H1 (cell line): ENCODE measurements around the gene SLC25A39. TPM values are rescaled to one million over a fixed set of nuclear protein-coding genes. Genes with fewer than 3 reads are reported as not detected.

ENCODE experiments used
- CTCF ChIA-PET: fragments of 300-600 bp; sonication (Branson Sonifier 250); formaldehyde crosslinking; loops from one replicate; lab custom pipeline; 2021; ENCODE audit not compliant: partially characterized antibody; lab: Charles Lee
- POLR2A ChIA-PET: fragments of 300-600 bp; sonication (Branson Sonifier 250); formaldehyde crosslinking; loops from one replicate; lab custom pipeline; 2021; ENCODE audit warnings: inconsistent platforms; ENCODE audit not compliant: partially characterized antibody; lab: Charles Lee
- DNase-seq, 2 experiments: peaks; one replicate each; pipeline versions ENCODE4 v3.0.0 to v3.0.0-alpha.2; 2010 to 2022; ENCODE audit warnings: low spot score in 2 of 2, low read depth in 1 of 2, mixed read lengths in 1 of 2
- FAIRE-seq: peaks from 2 replicates; lab custom pipeline; 2011; peaks lifted over from hg19 to GRCh38; lab: Jason Lieb, UNC
- H2AFZ ChIP-seq: 2 replicates; pipeline ENCODE4 v1.8.1; 2012; ENCODE audit warnings: low read length, inconsistent platforms
- H2AK5ac ChIP-seq: 2 replicates; pipeline ENCODE4 v1.6.1; 2013; ENCODE audit warnings: low read depth, low read length
- H2BK120ac ChIP-seq: replicated peaks from 2 replicates; pipeline ENCODE3; 2013; ENCODE audit warnings: low read depth, low read length, inconsistent platforms
- H2BK12ac ChIP-seq: 2 replicates; pipeline ENCODE4 v1.6.1; 2013; ENCODE audit warnings: low read depth, low read length
- H2BK15ac ChIP-seq: 2 replicates; pipeline ENCODE4 v1.6.1; 2013; ENCODE audit warnings: low read length
- H2BK20ac ChIP-seq: 2 replicates; pipeline ENCODE4 v1.6.1; 2013; ENCODE audit warnings: low read length
- H2BK5ac ChIP-seq: 2 replicates; pipeline ENCODE4 v1.6.1; 2013; ENCODE audit warnings: low read depth, low read length
- H3K14ac ChIP-seq: 2 replicates; pipeline ENCODE4 v1.6.1; 2013; ENCODE audit warnings: inconsistent platforms; ENCODE audit not compliant: insufficient read length
- H3K18ac ChIP-seq: 2 replicates; pipeline ENCODE4 v1.6.1; 2013; ENCODE audit warnings: low read length; ENCODE audit errors: extremely low read depth
- H3K23ac ChIP-seq: 2 replicates; pipeline ENCODE4 v1.6.1; 2013; ENCODE audit warnings: inconsistent platforms; ENCODE audit not compliant: insufficient read length
- H3K23me2 ChIP-seq: 2 replicates; pipeline ENCODE4 v1.6.1; 2013; ENCODE audit warnings: low read depth, low read length
- H3K27ac ChIP-seq: 2 replicates; pipeline ENCODE4 v1.6.1; 2011; ENCODE audit warnings: low read depth, low read length, inconsistent platforms
- H3K27me3 ChIP-seq, 4 experiments: replicated peaks in 1 of 4; 1 replicate in 1 of 4; 2 replicates in 3 of 4; pipeline versions ENCODE4 v1.6.1 to v1.8.1; 2011 to 2013; ENCODE audit warnings: low read length in 3 of 4, mild to moderate bottlenecking in 3 of 4, inconsistent platforms in 2 of 4, mixed read lengths in 2 of 4, moderate library complexity in 1 of 4; ENCODE audit not compliant: control insufficient read depth in 3 of 4, insufficient read depth in 3 of 4; ENCODE audit errors: extremely low read depth in 1 of 4
- H3K36me3 ChIP-seq, 4 experiments: 2 replicates each; pipeline versions ENCODE4 v1.6.1 to v1.8.1; 2011 to 2013; ENCODE audit warnings: mild to moderate bottlenecking in 4 of 4, low read length in 3 of 4, moderate library complexity in 2 of 4, control low read depth in 1 of 4, inconsistent platforms in 1 of 4; ENCODE audit not compliant: insufficient read depth in 4 of 4, control insufficient read depth in 2 of 4
- H3K4ac ChIP-seq: replicated peaks from 2 replicates; pipeline ENCODE3; 2013; ENCODE audit warnings: low read length, low read depth, mixed read lengths, inconsistent platforms; ENCODE audit not compliant: insufficient read length
- H3K4me1 ChIP-seq, 4 experiments: replicated peaks in 1 of 4; 1 replicate in 1 of 4; 2 replicates in 3 of 4; pipeline versions ENCODE4 v1.6.1 to v1.8.1; 2011 to 2013; ENCODE audit warnings: low read length in 3 of 4, inconsistent platforms in 2 of 4, mixed read lengths in 1 of 4; ENCODE audit not compliant: insufficient read depth in 4 of 4, control insufficient read depth in 3 of 4
- H3K4me2 ChIP-seq, 2 experiments: 2 replicates each; pipeline versions ENCODE4 v1.6.1 to v1.8.1; 2011 to 2013; ENCODE audit warnings: low read depth in 2 of 2, low read length in 2 of 2, control low read depth in 1 of 2, inconsistent platforms in 1 of 2, mild to moderate bottlenecking in 1 of 2; ENCODE audit not compliant: insufficient read depth in 1 of 2
- H3K4me3 ChIP-seq, 4 experiments: fragments of 200-600, 300-600 bp in 1 of 4; sonication (generic), shearing (Covaris generic), sonication (Bioruptor Twin) in 1 of 4; 2 replicates each; pipeline versions ENCODE4 v1.5.1 to v1.8.1; 2011 to 2016; ENCODE audit warnings: low read length in 4 of 4, low read depth in 3 of 4, control low read depth in 2 of 4, inconsistent platforms in 2 of 4, mild to moderate bottlenecking in 2 of 4, mixed read lengths in 1 of 4, moderate library complexity in 1 of 4; ENCODE audit not compliant: insufficient read depth in 2 of 4; ENCODE audit errors: extremely low read depth in 1 of 4
- H3K56ac ChIP-seq: replicated peaks from 2 replicates; pipeline ENCODE3; 2013; ENCODE audit warnings: low read depth, mild to moderate bottlenecking, mixed read lengths, low read length, inconsistent platforms; ENCODE audit not compliant: insufficient read length
- H3K79me1 ChIP-seq: 2 replicates; pipeline ENCODE4 v1.6.1; 2013; ENCODE audit warnings: low read depth, low read length, control low read depth
- H3K79me2 ChIP-seq, 2 experiments: 2 replicates each; pipeline versions ENCODE4 v1.6.1 to v1.8.1; 2012 to 2013; ENCODE audit warnings: low read length in 2 of 2, mild to moderate bottlenecking in 2 of 2, inconsistent platforms in 1 of 2; ENCODE audit not compliant: insufficient read depth in 2 of 2, control insufficient read depth in 1 of 2
- H3K9ac ChIP-seq, 4 experiments: replicated peaks in 1 of 4; 1 replicate in 1 of 4; 2 replicates in 3 of 4; pipeline versions ENCODE4 v1.6.1 to v1.8.1; 2011 to 2013; ENCODE audit warnings: low read depth in 3 of 4, low read length in 3 of 4, control low read depth in 2 of 4, mild to moderate bottlenecking in 2 of 4, moderate library complexity in 2 of 4, inconsistent platforms in 1 of 4; ENCODE audit errors: extremely low read depth in 1 of 4
- H3K9me3 ChIP-seq, 2 experiments: 2 replicates each; pipeline versions ENCODE4 v1.6.1 to v1.8.1; 2012 to 2013; ENCODE audit warnings: mild to moderate bottlenecking in 2 of 2, moderate library complexity in 2 of 2, control low read depth in 1 of 2, inconsistent platforms in 1 of 2, low read depth in 1 of 2, low read length in 1 of 2, mixed read lengths in 1 of 2; ENCODE audit not compliant: insufficient read depth in 2 of 2
- H4K20me1 ChIP-seq, 2 experiments: replicated peaks in 1 of 2; 2 replicates each; pipeline versions ENCODE3 to v1.8.1; 2011 to 2013; ENCODE audit warnings: inconsistent platforms in 2 of 2, low read length in 2 of 2, mild to moderate bottlenecking in 1 of 2; ENCODE audit not compliant: insufficient read depth in 2 of 2, control insufficient read depth in 1 of 2
- H4K5ac ChIP-seq: 2 replicates; pipeline ENCODE4 v1.6.1; 2013; ENCODE audit warnings: low read length, low read depth, mixed read lengths, inconsistent platforms; ENCODE audit not compliant: insufficient read length
- H4K8ac ChIP-seq: 2 replicates; pipeline ENCODE4 v1.8.0; 2013; ENCODE audit warnings: mild to moderate bottlenecking, moderate library complexity, low read length, inconsistent platforms; ENCODE audit not compliant: insufficient read depth; ENCODE audit errors: extremely low read depth
- H4K91ac ChIP-seq: replicated peaks from 2 replicates; pipeline ENCODE3; 2013; ENCODE audit warnings: low read length, mixed read lengths, inconsistent platforms; ENCODE audit not compliant: insufficient read length
- CREB1 ChIP-seq: IDR thresholded peaks from 2 replicates; pipeline ENCODE4 v1.6.1; 2012; ENCODE audit warnings: inconsistent platforms
- KDM4A ChIP-seq: IDR thresholded peaks from one replicate; pipeline ENCODE4 v1.7.1; 2012; ENCODE audit warnings: low read depth, mild to moderate bottlenecking, moderate library complexity, low read length, inconsistent platforms; ENCODE audit not compliant: severe bottlenecking
- RXRA ChIP-seq: IDR thresholded peaks from 2 replicates; pipeline ENCODE4 v1.6.1; 2011; ENCODE audit warnings: low read depth, mild to moderate bottlenecking, low read length, moderate library complexity; ENCODE audit not compliant: insufficient read depth
- WGBS, 2 experiments: shearing (Covaris generic) in 1 of 2; methylation state at CpG; one replicate each; pipeline versions ENCODE4 v1.1.6 to v1.1.7; 2013 to 2015; ENCODE audit warnings: low lambda C conversion rate in 2 of 2, mixed read lengths in 2 of 2, inconsistent platforms in 1 of 2, low coverage in 1 of 2, missing lambda C conversion rate in 1 of 2; ENCODE audit not compliant: insufficient replicate concordance in 2 of 2, insufficient coverage in 1 of 2, insufficient read length in 1 of 2; ENCODE audit errors: extremely low coverage in 1 of 2, missing lambda C conversion rate in 1 of 2; 5-methylcytosine and 5-hydroxymethylcytosine counted together
- polyA plus RNA-seq, 7 experiments: library from polyadenylated mRNA; depleted of rRNA in 3 of 7; stranded (reverse) in 5 of 7; unstranded in 2 of 7; fragments of >200 nt in 5 of 7; fragments of 200-250 nt in 2 of 7; gene quantifications; 1 replicate in 5 of 7; 2 replicates in 1 of 7; 4 replicates in 1 of 7; pipeline versions ENCODE4 v1.2.1 to v1.2.3, GENCODE V29; 2011 to 2013; ENCODE audit warnings: missing spikeins in 2 of 7, mixed read lengths in 2 of 7
- total RNA-seq: library from RNA; stranded (reverse); fragmentation: NEBNext Ultra II Directional; extraction: Animal tissue kit (Norgen Biotek cat#: 25700); gene quantifications from 2 replicates; pipeline ENCODE4 v1.2.1, GENCODE V29; 2021

SLC25A39 gene
- total and polyA plus RNA-seq, 2 of the 8 experiments (the other 6 are each of a cell fraction or from before 2014, with no cell fraction given) = 200 to 291 TPM

GRCh38 chr17:44359458-44360143 is 35.0 kb upstream of the SLC25A39 start:
- H4K5ac ChIP-seq = no peak overlapping the region
- TF ChIP-seq KDM4A (no peak), CREB1 (no peak), RXRA (no peak)
- TF ChIP-seq, all 59 proteins: peak for 0
- Histone ChIP-seq H3K9me3 (no peaks in the 10 kb centered on the region), H4K20me1 (peaks cover 3 to 27% of the 10 kb centered on the region in 2 experiments), H3K23ac (no peak overlapping the region), H2BK12ac (no peak overlapping the region), H4K91ac (no peak overlapping the region), H2AK5ac (no peak overlapping the region), H3K18ac (no peak overlapping the region), H3K27me3 (no peaks in the 10 kb centered on the region), H3K23me2 (peaks cover 5% of the 10 kb centered on the region; the same call in 1 of the 2 replicates), H3K27ac (no peak overlapping the region), H3K79me1 (peaks cover 12% of the 10 kb centered on the region), H4K8ac (no peak overlapping the region; the same call in 1 of the 2 replicates), H3K4me1 (peaks cover 9 to 25% (median 18%) of the 10 kb centered on the region in 4 experiments), H3K4me2 (no peak overlapping the region), H3K9ac (no peak overlapping the region), H3K36me3 (peaks cover 0 to 6% (median 1%) of the 10 kb centered on the region in 4 experiments; a peak in 1 of 8 replicates), H2BK120ac (no peak overlapping the region), H2BK5ac (no peak overlapping the region), H3K4me3 (no peak overlapping the region), H3K79me2 (peaks cover 0 to 7% of the 10 kb centered on the region in 2 experiments; a peak in 1 of 4 replicates), H3K56ac (no peak overlapping the region), H3K4ac (no peak overlapping the region), H2BK20ac (no peak overlapping the region), H3K14ac (no peak overlapping the region), H2AFZ (no peak overlapping the region), H2BK15ac (no peak overlapping the region)
- WGBS, 2 experiments = 88% methylated on average over 12 of the region's 14 CpGs; no CpG with 5 or more reads in 1 of the 2 experiments
- ChIA-PET CTCF (interaction anchor here (0.7 to 10.1 kb wide), 9 partner anchors 8 to 275 kb away, joined by 3 to 177 read pairs (median 4); partner anchors contain the start of gene GRN), POLR2A (interaction anchor here (0.6 to 3.3 kb wide), 5 partner anchors 16 to 1340 kb away, joined by 3 to 10 read pairs (median 3); partner anchors contain the start of gene RUNDC3A)
- FAIRE-seq (no peak), DNase-seq (no peak)
